Ovary (tissue), 9 donors: ENCODE measurements around the gene ERFE. TPM values are rescaled to one million over a fixed set of nuclear protein-coding genes. Genes with fewer than 3 reads are reported as not detected.

Source experiments
- DNase-seq, 5 donors: peaks; one replicate each; pipeline ENCODE4 v3.0.0-alpha.2; 2019 to 2020
- H3K27ac ChIP-seq, 2 donors: fragments of 200-600 bp; one replicate each; pipeline versions ENCODE4 v1.5.1 to v1.8.0; 2019 to 2022
- H3K27me3 ChIP-seq: fragments of 200-600 bp; one replicate; pipeline ENCODE4 v1.8.0; 2022
- H3K36me3 ChIP-seq: fragments of 200-600 bp; sonication (generic); one replicate; pipeline ENCODE4 v1.5.1; 2019
- H3K4me1 ChIP-seq: one replicate; pipeline ENCODE4 v1.8.1; 2013; ENCODE audit warnings: mild to moderate bottlenecking, moderate library complexity; ENCODE audit not compliant: insufficient read depth
- H3K4me3 ChIP-seq: fragments of 200-600 bp; sonication (generic); one replicate; pipeline ENCODE4 v1.5.1; 2017
- H3K9me3 ChIP-seq, 2 donors: fragments of 200-600 bp in 1 of 2; sonication (generic) in 1 of 2; one replicate each; pipeline versions ENCODE4 v1.5.1 to v1.8.1; 2013 to 2019; ENCODE audit warnings: mild to moderate bottlenecking in 1 of 2, moderate library complexity in 1 of 2
- CTCF ChIP-seq, 3 donors: fragments of 450-650 bp in 2 of 3; fragments of 200-600 bp in 1 of 3; IDR thresholded peaks; one replicate each; pipeline versions ENCODE4 v1.5.1 to v1.8.0; 2016 to 2022; ENCODE audit warnings: antibody characterized with exemption in 3 of 3, mild to moderate bottlenecking in 1 of 3
- EP300 ChIP-seq: sonication (generic); formaldehyde crosslinking; IDR thresholded peaks from one replicate; pipeline ENCODE4 v1.6.1; 2017; ENCODE audit warnings: antibody characterized with exemption
- POLR2A ChIP-seq: fragments of 450-650 bp; IDR thresholded peaks from one replicate; pipeline ENCODE4 v1.6.1; 2017; ENCODE audit warnings: antibody characterized with exemption, mild to moderate bottlenecking, moderate library complexity
- WGBS, 3 donors: extraction: QIAGEN DNeasy Blood & Tissue Kit in 1 of 3; methylation state at CpG; one replicate each; pipeline versions ENCODE4 v1.1.5 to v1.1.7; 2013 to 2017; 5-methylcytosine and 5-hydroxymethylcytosine counted together
- intact Hi-C, 4 donors: fragments of 100-400 bp; cut with DNase I; formaldehyde crosslinking; loops; one replicate each; pipeline versions ENCODE4 v1.11.0 to v1.15.1; 2022 to 2023
- polyA plus RNA-seq, 2 donors: library from polyadenylated mRNA; stranded (reverse); fragments of 200-250 nt in 1 of 2; fragments of 350-450 nt in 1 of 2; fragmentation: Illumina TruSeq in 1 of 2; extraction: RNeasy Lipid Tissue Mini Kit (QIAGEN cat#74804) in 1 of 2; gene quantifications; one replicate each; pipeline ENCODE4 v1.2.3, GENCODE V29; 2013 to 2014
- total RNA-seq, 7 donors: library from RNA; depleted of rRNA in 2 of 7; stranded (reverse); fragments of >200 nt in 2 of 7; fragmentation: NEBNext Ultra II Directional in 3 of 7; extraction: Animal tissue kit (Norgen Biotek cat#: 25700) in 3 of 7; gene quantifications; one replicate each; pipeline versions ENCODE4 v1.1.0 to v1.2.4, GENCODE V29; 2016 to 2023
- donor health status: DM: no; HTN: no; CAD: no; lungs with moderate emphysema.
- donor health status: DM: no; HTN: no; CAD: no.
- donor health status: Bipolar disorder and iron deficiency.
- donor health status: DM: yes; HTN: yes; CAD: no.
- donor health status: DM: no; HTN: no; CAD: no.
- donor health status: DM: yes; HTN: yes; CAD: no.

Gene ERFE
- total and polyA plus RNA-seq, 9 donors = 0.19 to 0.69 (median 0.25) TPM; not detected in 4

- H3K27me3 ChIP-seq = no peaks in the 10 kb centered on the region
- peak in 1 of 5 donors; percentile 30 for DNase-seq
- intact Hi-C loops = no loop called here
- H3K9me3 ChIP-seq = no peaks in the 10 kb centered on the region
- no peak overlapping the region for H3K27ac ChIP-seq
- peaks cover 9% of the 10 kb centered on the region for H3K4me1 ChIP-seq
- H3K36me3 ChIP-seq = no peaks in the 10 kb centered on the region
- TF ChIP-seq CTCF (IDR thresholded peaks at IDR 0.05) (no peak), EP300 (no peak), POLR2A (no peak)
- 72 to 75% (median 73%) methylated on average over 8 of the region's 8 CpGs for WGBS, 3 donors
- H3K4me3 ChIP-seq = no peak overlapping the region
Observed at GRCh38 chr2:238167761-238168160, 9.0 kb downstream of the ERFE start.

GRCh38 chr2:238168196-238169047 lies 9.7 kb downstream of the ERFE start:
- 79 to 85% (median 83%) methylated on average over 12 to 13 of the region's 13 CpGs for WGBS, 3 donors
- intact Hi-C loops = no loop called here

GRCh38 chr2:238169048-238169707 lies 10.4 kb downstream of the ERFE start:
- H3K27ac ChIP-seq = peak overlapping the region in 1 of 2 donors; percentile 11
- H3K4me3 ChIP-seq = no peak overlapping the region
- intact Hi-C loops = no loop called here
- WGBS, 3 donors = 40 to 46% (median 43%) methylated on average over 6 of the region's 6 CpGs
- H3K4me1 ChIP-seq = peaks cover 9% of the 10 kb centered on the region
- H3K9me3 ChIP-seq = no peaks in the 10 kb centered on the region
- no peak for TF ChIP-seq EP300
- no peak for TF ChIP-seq POLR2A
- TF ChIP-seq CTCF (IDR thresholded peaks at IDR 0.05) = no peak
- H3K36me3 ChIP-seq = no peaks in the 10 kb centered on the region
- peak in 2 of 5 donors; percentile 37 to 64 for DNase-seq
- no peaks in the 10 kb centered on the region for H3K27me3 ChIP-seq

More at GRCh38 chr2:238168196-238169047, 9.7 kb downstream of the ERFE start:
- H3K4me1 ChIP-seq = peaks cover 9% of the 10 kb centered on the region
- no peaks in the 10 kb centered on the region for H3K9me3 ChIP-seq
- H3K27me3 ChIP-seq = no peaks in the 10 kb centered on the region
- H3K27ac ChIP-seq = no peak overlapping the region
- no peaks in the 10 kb centered on the region for H3K36me3 ChIP-seq
- peak in 1 of 5 donors; percentile 26 for DNase-seq
- TF ChIP-seq POLR2A (no peak), EP300 (no peak), CTCF (IDR thresholded peaks at IDR 0.05) (no peak)
- no peak overlapping the region for H3K4me3 ChIP-seq

GRCh38 chr2:238169708-238170251 lies 11.0 kb downstream of the ERFE start:
- Histone ChIP-seq H3K4me3 (no peak overlapping the region), H3K36me3 (no peaks in the 10 kb centered on the region), H3K27ac (no peak overlapping the region), H3K4me1 (peaks cover 9% of the 10 kb centered on the region), H3K27me3 (no peaks in the 10 kb centered on the region), H3K9me3 (no peaks in the 10 kb centered on the region)
- no peak for TF ChIP-seq EP300
- TF ChIP-seq POLR2A = no peak
- no peak for TF ChIP-seq CTCF (IDR thresholded peaks at IDR 0.05)
- WGBS, 3 donors = 59 to 71% (median 64%) methylated on average over 5 of the region's 5 CpGs
- intact Hi-C loops = no loop called here
- DNase-seq = no peak
